Measurements from ENCODE around the gene CIBAR2. TPM values are rescaled to one million over a fixed set of nuclear protein-coding genes. Genes with fewer than 3 reads are reported as not detected.

The CIBAR2 gene
- total RNA-seq, 2 experiments from 2014 or later = not detected

DNA sequence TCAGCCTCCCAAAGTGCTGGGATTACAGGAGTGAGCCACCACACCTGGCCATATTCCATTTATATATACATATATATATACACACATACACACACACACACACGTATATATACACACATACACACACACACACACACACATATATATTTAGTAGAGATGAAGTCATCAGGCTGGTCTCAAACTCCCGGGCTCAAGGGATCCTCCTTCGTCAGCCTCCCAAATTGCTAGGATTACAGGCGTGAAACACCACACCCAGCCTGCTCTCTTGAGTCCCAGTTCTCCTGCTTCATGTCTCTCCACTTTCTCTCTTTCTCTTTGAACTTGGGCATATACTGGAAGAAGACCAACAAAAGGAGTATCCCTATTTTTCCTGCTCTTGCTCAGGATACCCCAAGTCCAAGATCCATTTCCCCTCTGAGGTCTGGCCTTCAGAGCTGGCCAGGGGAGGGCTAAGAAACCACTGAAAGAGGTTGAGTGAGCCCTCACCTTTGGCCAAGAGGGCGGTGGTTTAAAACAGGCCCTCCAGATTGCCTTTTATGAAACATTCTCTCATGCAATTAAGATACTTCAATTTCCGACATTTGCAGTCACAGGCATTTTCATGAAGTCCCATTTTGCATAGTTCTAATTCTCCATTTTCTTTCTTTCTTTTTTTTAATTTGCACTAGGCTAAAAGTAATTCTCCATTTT is 37.9 kb downstream of the CIBAR2 start:
- no peak for ATAC-seq
- no peaks in the 10 kb centered on the region for H3K27me3 Mint-ChIP-seq
- POLR2A ChIA-PET = interaction anchor here (0.6 to 0.9 kb wide), 2 partner anchors 33 to 360 kb away, joined by 3 read pairs; no protein-coding TSS in a partner anchor
- DNase-seq = no peak
- H3K4me3 Mint-ChIP-seq = no peak overlapping the region
- intact Hi-C loops (cut with micrococcal nuclease) = no loop called here
- no peak overlapping the region for H3K27ac Mint-ChIP-seq
- no peaks in the 10 kb centered on the region for H3K9me3 Mint-ChIP-seq
- CTCF ChIA-PET = no interaction called here
- no peaks in the 10 kb centered on the region for H3K4me1 Mint-ChIP-seq (ENCODE audit: low read depth)
- TF ChIP-seq, protein P1, sequence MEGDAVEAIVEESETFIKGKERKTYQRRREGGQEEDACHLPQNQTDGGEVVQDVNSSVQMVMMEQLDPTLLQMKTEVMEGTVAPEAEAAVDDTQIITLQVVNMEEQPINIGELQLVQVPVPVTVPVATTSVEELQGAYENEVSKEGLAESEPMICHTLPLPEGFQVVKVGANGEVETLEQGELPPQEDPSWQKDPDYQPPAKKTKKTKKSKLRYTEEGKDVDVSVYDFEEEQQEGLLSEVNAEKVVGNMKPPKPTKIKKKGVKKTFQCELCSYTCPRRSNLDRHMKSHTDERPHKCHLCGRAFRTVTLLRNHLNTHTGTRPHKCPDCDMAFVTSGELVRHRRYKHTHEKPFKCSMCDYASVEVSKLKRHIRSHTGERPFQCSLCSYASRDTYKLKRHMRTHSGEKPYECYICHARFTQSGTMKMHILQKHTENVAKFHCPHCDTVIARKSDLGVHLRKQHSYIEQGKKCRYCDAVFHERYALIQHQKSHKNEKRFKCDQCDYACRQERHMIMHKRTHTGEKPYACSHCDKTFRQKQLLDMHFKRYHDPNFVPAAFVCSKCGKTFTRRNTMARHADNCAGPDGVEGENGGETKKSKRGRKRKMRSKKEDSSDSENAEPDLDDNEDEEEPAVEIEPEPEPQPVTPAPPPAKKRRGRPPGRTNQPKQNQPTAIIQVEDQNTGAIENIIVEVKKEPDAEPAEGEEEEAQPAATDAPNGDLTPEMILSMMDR (IDR thresholded peaks at IDR 0.05) = no peak
- peaks cover 4% of the 10 kb centered on the region for H3K36me3 Mint-ChIP-seq (ENCODE audit: low read depth)

- ChIA-PET POLR2A (interaction anchor here (1.2 kb wide), 1 partner anchor 11 kb away, joined by 3 read pairs; no protein-coding TSS in a partner anchor), CTCF (interaction anchor here (1.3 kb wide), 1 partner anchor 14 kb away, joined by 4 read pairs; no protein-coding TSS in a partner anchor)
- Mint-ChIP-seq H3K36me3 (ENCODE audit: low read depth) (peaks cover 4% of the 10 kb centered on the region), H3K4me3 (no peak overlapping the region), H3K27me3 (no peaks in the 10 kb centered on the region), H3K4me1 (ENCODE audit: low read depth) (no peaks in the 10 kb centered on the region), H3K27ac (no peak overlapping the region), H3K9me3 (no peaks in the 10 kb centered on the region)
- ATAC-seq (no peak), DNase-seq (no peak)
- TF ChIP-seq, protein P1 (IDR thresholded peaks at IDR 0.05) = no peak
- intact Hi-C loops (cut with micrococcal nuclease) = no loop called here
Measured at GRCh38 chr16:85072947-85073346, 39.3 kb downstream of the CIBAR2 start.

- CTCF ChIA-PET = interaction anchor here (0.8 to 1.3 kb wide), 2 partner anchors 15 to 61 kb away, joined by 3 to 4 read pairs; partner anchors contain the start of gene ZDHHC7
- intact Hi-C loops (cut with micrococcal nuclease) = no loop called here
Measured at GRCh38 chr16:85072076-85072860, 40.0 kb downstream of the CIBAR2 start.

GRCh38 chr16:85069171-85069570 is 43.1 kb downstream of the CIBAR2 start:
- intact Hi-C loops (cut with micrococcal nuclease) = no loop called here
- DNase-seq (no peak), ATAC-seq (no peak)
- no peak overlapping the region for H3K27ac Mint-ChIP-seq
- H3K4me1 Mint-ChIP-seq (ENCODE audit: low read depth) = no peaks in the 10 kb centered on the region
- TF ChIP-seq, protein P1 (IDR thresholded peaks at IDR 0.05) = no peak
- H3K36me3 Mint-ChIP-seq (ENCODE audit: low read depth) = peaks cover 4% of the 10 kb centered on the region
- H3K4me3 Mint-ChIP-seq = no peak overlapping the region
- no peaks in the 10 kb centered on the region for H3K9me3 Mint-ChIP-seq
- ChIA-PET CTCF (interaction anchor here (0.7 to 1.1 kb wide), 3 partner anchors 12 to 46 kb away, joined by 3 to 4 read pairs (median 3); no protein-coding TSS in a partner anchor), POLR2A (no interaction called here)
- no peaks in the 10 kb centered on the region for H3K27me3 Mint-ChIP-seq

More at GRCh38 chr16:85072076-85072860, 40.0 kb downstream of the CIBAR2 start:
- no peaks in the 10 kb centered on the region for H3K27me3 Mint-ChIP-seq
- TF ChIP-seq, protein P1 (IDR thresholded peaks at IDR 0.05) = no peak
- H3K4me3 Mint-ChIP-seq = no peak overlapping the region
- POLR2A ChIA-PET = interaction anchor here (1.0 kb wide), 1 partner anchor 11 kb away, joined by 5 read pairs; no protein-coding TSS in a partner anchor
- no peak overlapping the region for H3K27ac Mint-ChIP-seq
- DNase-seq = no peak
- no peaks in the 10 kb centered on the region for H3K9me3 Mint-ChIP-seq
- no peaks in the 10 kb centered on the region for H3K4me1 Mint-ChIP-seq (ENCODE audit: low read depth)
- ATAC-seq = no peak
- peaks cover 4% of the 10 kb centered on the region for H3K36me3 Mint-ChIP-seq (ENCODE audit: low read depth)
